Measurements from ENCODE around the gene HK2. TPM values are rescaled to one million over a fixed set of nuclear protein-coding genes. Genes with fewer than 3 reads are reported as not detected.

Gene HK2
- total and polyA plus RNA-seq, 12 donors = 3.4 to 43.4 (median 13.1) TPM

DNA sequence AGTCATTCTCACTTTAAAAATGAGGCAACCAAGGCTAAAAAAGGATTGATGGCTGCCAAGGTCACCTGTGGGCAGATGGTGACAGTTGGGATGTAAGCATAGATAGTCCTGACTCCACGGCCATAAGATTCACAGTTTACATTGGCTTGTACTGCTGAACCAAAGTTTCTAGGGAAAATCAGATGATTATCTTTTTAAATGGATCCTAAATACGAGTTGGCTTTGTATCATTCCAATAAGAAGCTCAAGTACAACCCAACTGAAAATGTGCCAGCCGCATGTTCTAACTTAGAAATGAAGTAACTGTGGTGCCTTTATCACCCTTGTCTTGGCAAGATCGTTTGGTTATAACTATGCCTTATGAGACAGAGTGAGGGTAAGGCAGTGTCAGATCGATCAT is 27.6 kb downstream of the HK2 start:
- DNase-seq (no peak), ATAC-seq (no peak)
- Histone ChIP-seq H3K4me1 (peaks cover 0 to 45% (median 3%) of the 10 kb centered on the region in 9 donors), H3K27me3 (no peaks in the 10 kb centered on the region), H3K27ac (no peak overlapping the region), H3K36me3 (peaks cover 0 to 12% (median 0%) of the 10 kb centered on the region in 9 donors), H3K4me3 (no peak overlapping the region), H3K9me3 (no peaks in the 10 kb centered on the region)
- 83 to 84% methylated on average over 5 of the region's 5 CpGs for WGBS, 2 donors
- intact Hi-C loops (cut with DNase I) = no loop called here
- no peak for TF ChIP-seq CTCF (IDR thresholded peaks at IDR 0.05)

GRCh38 chr2:74862020-74862964 is 28.4 kb downstream of the HK2 start:
- TF ChIP-seq CTCF (IDR thresholded peaks at IDR 0.05) = no peak
- ATAC-seq = no peak
- H3K27me3 ChIP-seq = no peaks in the 10 kb centered on the region
- WGBS, 2 donors = 70 to 73% methylated on average over 17 of the region's 17 CpGs
- H3K36me3 ChIP-seq = peaks cover 0 to 4% (median 0%) of the 10 kb centered on the region in 9 donors
- no peak overlapping the region for H3K4me3 ChIP-seq
- intact Hi-C loops (cut with DNase I) = no loop called here
- DNase-seq = no peak
- peaks cover 0 to 47% (median 3%) of the 10 kb centered on the region in 9 donors for H3K4me1 ChIP-seq
- H3K27ac ChIP-seq = no peak overlapping the region
- H3K9me3 ChIP-seq = no peaks in the 10 kb centered on the region

GRCh38 chr2:74863802-74864248 is 29.9 kb downstream of the HK2 start:
- 45 to 54% methylated on average over 3 of the region's 3 CpGs for WGBS, 2 donors
- intact Hi-C loops (cut with DNase I) = no loop called here
- peak in 4 of 8 donors; percentile 21 to 51 (median 42) for ATAC-seq
- TF ChIP-seq CTCF (IDR thresholded peaks at IDR 0.05) = no peak
- Histone ChIP-seq H3K9me3 (no peaks in the 10 kb centered on the region), H3K27ac (peak overlapping the region in 3 of 10 donors; percentile 29 to 60 (median 34)), H3K4me1 (peaks cover 0 to 49% (median 14%) of the 10 kb centered on the region in 9 donors), H3K36me3 (peaks cover 0 to 11% (median 0%) of the 10 kb centered on the region in 9 donors), H3K27me3 (no peaks in the 10 kb centered on the region), H3K4me3 (no peak overlapping the region)
- DNase-seq = no peak

DNA sequence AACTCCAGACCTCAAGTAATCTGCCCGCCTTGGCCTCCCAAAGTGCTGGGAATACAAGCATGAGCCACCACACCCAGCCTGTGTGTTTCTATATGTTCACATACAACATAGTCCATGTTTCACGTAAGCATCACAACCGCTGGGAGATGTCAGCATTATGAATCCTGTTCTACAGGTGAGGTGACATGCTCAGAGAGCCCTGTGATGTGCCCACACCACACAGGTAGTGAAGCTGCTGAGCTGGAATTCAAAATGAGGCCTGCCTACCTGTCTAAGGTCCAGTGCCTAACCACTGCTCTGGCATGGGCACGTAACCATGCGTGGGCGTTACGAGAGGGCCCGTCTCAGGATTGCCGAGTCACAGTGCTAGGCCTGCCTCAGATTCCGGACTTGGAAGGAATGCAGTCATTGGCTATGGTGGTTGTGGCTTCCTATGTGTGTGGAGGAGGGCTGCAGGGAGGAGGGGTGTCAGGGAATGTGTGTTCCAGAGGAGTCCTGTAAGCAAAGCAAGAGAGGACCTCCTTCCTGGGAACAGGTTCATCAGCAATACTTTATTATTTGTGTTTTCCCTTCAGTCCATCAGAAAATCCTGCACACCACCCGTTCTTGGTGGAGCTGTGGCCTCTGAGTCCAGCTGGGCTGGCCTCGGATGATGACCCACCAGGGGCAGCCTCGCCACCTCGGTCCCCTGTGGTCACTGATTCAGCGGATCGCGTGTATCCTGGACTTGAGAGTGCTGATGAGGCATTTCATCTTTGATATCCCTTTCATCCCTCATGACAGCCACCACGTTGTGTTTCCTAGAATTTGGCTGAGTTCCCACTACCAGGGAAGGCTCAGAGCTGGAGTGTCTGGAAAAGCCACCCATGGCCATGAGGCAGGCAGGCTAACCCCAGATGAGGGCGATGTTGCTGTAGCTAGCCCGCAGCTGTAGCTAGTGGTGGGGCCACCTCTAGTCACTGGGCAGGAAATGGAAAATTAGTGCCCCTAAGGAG is 31.1 kb downstream of the HK2 start:
- peaks cover 0 to 49% (median 14%) of the 10 kb centered on the region in 9 donors for H3K4me1 ChIP-seq
- no peaks in the 10 kb centered on the region for H3K9me3 ChIP-seq
- no peak overlapping the region for H3K27ac ChIP-seq
- H3K36me3 ChIP-seq = peaks cover 0 to 21% (median 0%) of the 10 kb centered on the region in 9 donors
- no peaks in the 10 kb centered on the region for H3K27me3 ChIP-seq
- WGBS, 2 donors = 73 to 79% methylated on average over 20 of the region's 20 CpGs
- intact Hi-C loops (cut with DNase I) = no loop called here
- ATAC-seq (peak in 5 of 8 donors; percentile 8 to 45 (median 19)), DNase-seq (no peak)
- no peak overlapping the region for H3K4me3 ChIP-seq
- TF ChIP-seq CTCF (IDR thresholded peaks at IDR 0.05) = no peak

All from heart right ventricle (tissue), 16 donors.